PFSK-1 (cell line): ENCODE measurements around the gene ITPR3.

Experiments
- POLR2AphosphoS5 ChIP-seq: IDR thresholded peaks from 2 replicates; pipeline ENCODE4 v1.6.1; 2012; ENCODE audit warnings: low read depth, mild to moderate bottlenecking, control low read depth, low read length, moderate library complexity
- TAF1 ChIP-seq: IDR thresholded peaks from 2 replicates; pipeline ENCODE4 v1.6.1; 2012; ENCODE audit warnings: low read length, control low read depth, borderline replicate concordance; ENCODE audit not compliant: insufficient read depth
- TF ChIP-seq, protein P1 (sequence below), 2 experiments: IDR thresholded peaks; 2 replicates each; pipeline versions ENCODE4 v1.6.1 to v1.8.0; 2011 to 2012; ENCODE audit warnings: low read depth in 2 of 2, low read length in 2 of 2, control low read depth in 1 of 2, inconsistent platforms in 1 of 2, mild to moderate bottlenecking in 1 of 2, moderate library complexity in 1 of 2; ENCODE audit not compliant: insufficient read depth in 1 of 2

DNA sequence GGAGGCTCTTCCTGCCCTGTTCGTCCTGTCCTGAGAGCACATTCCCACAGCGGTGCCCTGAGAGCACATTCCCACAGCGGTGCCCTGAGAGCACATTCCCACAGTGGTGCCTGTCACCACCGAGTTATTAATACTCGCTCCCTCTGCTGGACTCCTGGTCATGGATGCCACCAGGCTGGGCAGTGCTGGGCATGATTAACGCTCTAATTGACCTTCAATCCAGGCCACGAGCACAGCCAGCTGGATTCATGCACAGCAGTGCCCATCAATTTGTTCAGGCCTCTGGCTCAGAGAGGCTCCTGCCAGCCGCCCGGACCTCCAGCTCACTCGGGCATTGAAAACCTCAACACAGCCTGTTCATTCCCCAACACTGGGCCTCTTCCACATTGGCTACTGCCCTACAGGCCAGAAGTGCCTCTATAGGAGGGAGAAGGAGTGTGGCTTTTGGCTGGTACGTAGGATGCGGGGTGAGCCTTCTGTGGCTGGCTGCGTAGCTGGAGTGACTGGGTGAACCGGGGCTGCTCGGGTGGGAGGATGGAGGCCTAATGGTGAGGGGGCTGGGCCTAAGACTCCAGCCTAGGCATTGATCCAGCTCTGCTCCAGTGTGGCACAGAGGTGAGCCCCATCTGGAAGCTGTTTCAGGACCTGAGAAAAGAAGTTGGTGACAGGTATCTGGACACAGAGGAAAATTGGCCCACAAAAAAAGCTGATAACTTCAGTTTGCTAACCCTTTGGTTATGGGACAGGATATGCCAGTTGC lies 116.3 kb downstream of the ITPR3 start:
- TF ChIP-seq TAF1 (no peak), POLR2AphosphoS5 (no peak)
- TF ChIP-seq, protein P1, sequence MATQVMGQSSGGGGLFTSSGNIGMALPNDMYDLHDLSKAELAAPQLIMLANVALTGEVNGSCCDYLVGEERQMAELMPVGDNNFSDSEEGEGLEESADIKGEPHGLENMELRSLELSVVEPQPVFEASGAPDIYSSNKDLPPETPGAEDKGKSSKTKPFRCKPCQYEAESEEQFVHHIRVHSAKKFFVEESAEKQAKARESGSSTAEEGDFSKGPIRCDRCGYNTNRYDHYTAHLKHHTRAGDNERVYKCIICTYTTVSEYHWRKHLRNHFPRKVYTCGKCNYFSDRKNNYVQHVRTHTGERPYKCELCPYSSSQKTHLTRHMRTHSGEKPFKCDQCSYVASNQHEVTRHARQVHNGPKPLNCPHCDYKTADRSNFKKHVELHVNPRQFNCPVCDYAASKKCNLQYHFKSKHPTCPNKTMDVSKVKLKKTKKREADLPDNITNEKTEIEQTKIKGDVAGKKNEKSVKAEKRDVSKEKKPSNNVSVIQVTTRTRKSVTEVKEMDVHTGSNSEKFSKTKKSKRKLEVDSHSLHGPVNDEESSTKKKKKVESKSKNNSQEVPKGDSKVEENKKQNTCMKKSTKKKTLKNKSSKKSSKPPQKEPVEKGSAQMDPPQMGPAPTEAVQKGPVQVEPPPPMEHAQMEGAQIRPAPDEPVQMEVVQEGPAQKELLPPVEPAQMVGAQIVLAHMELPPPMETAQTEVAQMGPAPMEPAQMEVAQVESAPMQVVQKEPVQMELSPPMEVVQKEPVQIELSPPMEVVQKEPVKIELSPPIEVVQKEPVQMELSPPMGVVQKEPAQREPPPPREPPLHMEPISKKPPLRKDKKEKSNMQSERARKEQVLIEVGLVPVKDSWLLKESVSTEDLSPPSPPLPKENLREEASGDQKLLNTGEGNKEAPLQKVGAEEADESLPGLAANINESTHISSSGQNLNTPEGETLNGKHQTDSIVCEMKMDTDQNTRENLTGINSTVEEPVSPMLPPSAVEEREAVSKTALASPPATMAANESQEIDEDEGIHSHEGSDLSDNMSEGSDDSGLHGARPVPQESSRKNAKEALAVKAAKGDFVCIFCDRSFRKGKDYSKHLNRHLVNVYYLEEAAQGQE (IDR thresholded peaks at IDR 0.05; ENCODE audit: insufficient read depth in 1 of 2, low read depth in 2 of 2, low read length in 2 of 2), result no peak
